Activated T-cell treated with anti-CD3 and anti-CD28 coated beads, Interleukin-2, amount 50 U/mL, for 24 hours (primary cell): Measurements from ENCODE around the gene DPF3.

ENCODE experiments used
- DNase-seq: peaks from one replicate; pipeline ENCODE4 v3.0.0-alpha.2; 2020
- H3K27ac Mint-ChIP-seq: 2 replicates; pipeline ENCODE4 v1.8.0; 2020; ENCODE audit warnings: mild to moderate bottlenecking, mixed read lengths
- H3K27me3 Mint-ChIP-seq: 2 replicates; pipeline ENCODE4 v1.8.0; 2020; ENCODE audit warnings: mixed read lengths
- H3K36me3 Mint-ChIP-seq: 2 replicates; pipeline ENCODE4 v1.8.0; 2020; ENCODE audit warnings: low read depth, mixed read lengths
- H3K4me1 Mint-ChIP-seq: 2 replicates; pipeline ENCODE4 v1.8.0; 2020; ENCODE audit warnings: low read depth, mixed read lengths
- H3K4me3 Mint-ChIP-seq: 2 replicates; pipeline ENCODE4 v1.8.0; 2020; ENCODE audit warnings: mild to moderate bottlenecking, moderate library complexity, mixed read lengths
- H3K9me3 Mint-ChIP-seq: 2 replicates; pipeline ENCODE4 v1.8.0; 2020; ENCODE audit warnings: mixed read lengths

The DPF3 gene

DNA sequence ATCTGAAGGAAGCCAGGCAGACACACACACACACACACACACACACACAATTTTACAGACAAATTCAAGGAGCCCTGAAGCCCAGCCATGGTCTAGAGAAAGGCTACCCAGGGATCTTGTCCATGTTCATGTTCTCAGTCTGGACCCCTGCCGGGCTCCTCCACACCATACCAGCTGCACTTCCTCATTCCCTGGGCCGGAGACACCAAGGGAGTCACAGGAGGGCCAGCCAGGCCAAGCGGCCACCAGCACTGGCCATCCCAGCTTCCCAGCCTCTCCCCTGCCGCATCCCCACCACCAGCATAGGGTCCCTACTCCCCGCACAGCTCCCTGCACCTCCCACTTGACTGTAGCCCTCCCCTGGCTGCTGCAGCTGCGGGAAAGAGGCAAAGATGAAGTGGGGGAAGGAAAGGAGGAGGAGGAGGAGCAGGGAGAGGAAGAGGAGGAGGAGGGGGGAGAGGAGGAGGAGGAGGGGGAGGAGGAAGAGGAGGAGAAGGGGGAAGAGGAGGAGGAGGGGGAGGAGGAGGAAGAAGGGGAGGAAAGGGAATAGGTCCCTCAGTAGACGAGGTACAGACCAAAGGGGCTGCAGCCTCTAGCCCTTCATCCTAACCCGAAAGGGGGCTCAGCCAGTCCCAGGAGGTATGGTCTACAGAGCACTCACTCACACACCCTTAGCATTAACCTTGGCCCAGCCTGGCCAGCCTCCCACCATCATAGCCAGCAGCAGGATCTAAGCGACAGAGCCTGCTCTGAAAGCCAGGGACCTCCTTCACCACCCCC, 293.2 kb downstream of the DPF3 start:
- no peak for DNase-seq
- Mint-ChIP-seq H3K4me1 (peaks cover 2% of the 10 kb centered on the region), H3K9me3 (no peaks in the 10 kb centered on the region), H3K36me3 (no peaks in the 10 kb centered on the region), H3K4me3 (no peak overlapping the region), H3K27ac (no peak overlapping the region), H3K27me3 (peaks cover 20% of the 10 kb centered on the region)

DNA sequence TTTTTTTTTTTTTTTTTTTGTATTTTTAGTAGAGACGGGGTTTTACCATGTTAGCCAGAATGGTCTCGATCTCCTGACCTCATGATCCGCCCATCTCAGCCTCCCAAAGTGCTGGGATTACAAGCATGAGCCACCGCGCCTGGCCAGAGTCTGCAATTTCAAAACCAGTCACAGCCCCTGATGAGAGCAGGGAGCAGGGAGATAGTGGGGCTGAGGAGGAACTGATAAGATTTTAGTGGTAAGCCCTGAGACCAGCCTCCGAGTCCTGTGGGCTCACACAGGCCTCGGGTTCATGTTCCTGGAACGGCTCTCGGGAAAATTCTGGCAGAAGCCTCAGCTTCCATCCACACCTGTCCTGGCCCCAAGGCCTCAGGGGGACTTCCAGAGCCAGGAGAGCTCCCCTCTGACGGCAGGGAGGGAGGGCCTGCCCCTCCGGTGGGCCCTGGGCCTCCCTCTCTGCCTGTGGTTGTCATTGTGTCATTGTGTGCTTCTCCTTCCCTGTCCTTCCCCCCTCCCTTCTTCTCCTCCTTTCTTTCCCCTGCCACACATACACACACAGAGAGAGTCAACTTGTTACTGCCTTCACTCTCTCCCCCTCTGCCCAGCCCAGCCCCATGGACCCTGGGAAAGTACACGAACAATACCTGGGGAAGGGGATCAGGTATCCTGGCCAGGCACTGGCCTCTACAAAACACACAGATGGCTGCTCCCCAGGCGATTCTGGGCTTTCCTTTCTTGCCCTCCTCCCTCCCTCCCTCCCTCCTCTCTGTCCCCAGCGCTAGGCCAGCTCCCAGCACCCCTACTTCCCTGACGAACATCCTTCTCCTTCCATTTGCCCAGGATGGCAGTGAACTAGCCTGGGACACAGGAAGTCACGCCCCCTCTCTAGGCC, 294.1 kb downstream of the DPF3 start:
- Mint-ChIP-seq H3K4me3 (no peak overlapping the region), H3K27me3 (peaks cover 28% of the 10 kb centered on the region), H3K9me3 (no peaks in the 10 kb centered on the region), H3K4me1 (peaks cover 11% of the 10 kb centered on the region), H3K27ac (no peak overlapping the region), H3K36me3 (no peaks in the 10 kb centered on the region)
- DNase-seq = no peak

DNA sequence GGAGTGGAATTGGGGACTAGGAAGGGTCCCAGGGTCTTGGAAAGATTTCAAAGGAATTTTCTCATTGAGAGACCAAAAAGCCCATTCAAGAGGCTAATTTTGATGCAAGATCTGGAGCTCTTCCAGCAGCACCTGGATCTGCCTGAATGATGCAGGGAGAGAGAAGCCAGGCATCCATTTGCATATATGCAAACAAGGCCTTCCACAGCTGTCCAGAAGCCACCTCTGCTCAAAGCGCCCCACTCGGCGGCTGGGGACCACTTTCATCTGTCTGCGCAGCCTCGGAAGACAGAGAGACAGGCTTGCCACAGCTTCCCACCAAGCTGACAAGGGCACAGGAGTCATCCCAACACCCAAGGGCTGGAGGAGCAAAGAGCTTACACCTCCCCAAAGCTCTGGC, 295.6 kb downstream of the DPF3 start:
- H3K36me3 Mint-ChIP-seq = no peaks in the 10 kb centered on the region
- no peak for DNase-seq
- H3K27ac Mint-ChIP-seq = no peak overlapping the region
- H3K4me3 Mint-ChIP-seq = no peak overlapping the region
- H3K4me1 Mint-ChIP-seq = peaks cover 26% of the 10 kb centered on the region
- H3K27me3 Mint-ChIP-seq = peaks cover 28% of the 10 kb centered on the region
- no peaks in the 10 kb centered on the region for H3K9me3 Mint-ChIP-seq

DNA sequence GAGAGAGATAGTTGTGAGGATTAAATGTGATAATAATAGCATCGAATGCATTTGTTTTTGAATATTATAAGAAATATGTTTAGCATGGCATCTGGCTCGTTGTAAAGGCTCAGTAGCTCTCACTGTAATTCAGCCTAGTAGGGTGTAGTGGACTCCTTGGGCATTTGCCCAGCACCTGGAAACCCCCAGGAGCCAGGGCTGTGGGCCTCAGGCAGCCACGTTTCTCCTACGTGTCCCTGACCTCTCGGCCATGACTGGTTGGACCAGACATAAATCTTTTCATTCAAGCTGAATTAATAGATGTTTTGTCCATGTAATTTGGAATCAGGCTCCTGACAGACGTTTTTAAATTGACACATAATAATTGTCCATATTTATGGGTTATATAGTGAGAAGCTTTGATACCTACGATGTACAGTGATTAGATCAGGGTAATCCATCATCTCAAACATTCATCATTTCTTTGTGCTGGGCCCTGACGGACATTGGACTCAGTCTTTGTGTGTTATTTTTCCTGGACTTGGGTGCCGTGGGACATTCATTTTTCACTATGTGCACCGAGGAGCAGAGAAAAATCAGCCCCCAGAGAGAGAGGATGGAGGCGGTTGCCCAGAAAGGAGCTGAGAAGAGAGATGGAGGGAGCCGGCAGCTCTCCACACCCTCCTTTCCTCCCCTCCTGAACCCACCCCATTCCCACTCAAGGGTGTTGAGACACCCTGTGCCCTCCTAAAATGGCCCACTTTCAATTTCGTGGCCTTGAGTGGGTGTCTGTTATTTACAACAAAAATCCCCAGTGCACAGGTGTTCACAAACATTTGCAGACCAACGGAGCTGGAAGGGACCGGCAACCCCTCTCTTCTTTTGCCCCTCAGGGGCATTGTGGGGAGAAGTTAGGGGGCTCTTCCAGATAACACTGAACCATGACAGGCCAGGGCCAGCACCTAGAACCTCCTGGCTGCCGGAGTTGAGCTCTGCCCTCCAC, 296.4 kb downstream of the DPF3 start:
- peaks cover 33% of the 10 kb centered on the region for H3K27me3 Mint-ChIP-seq
- no peak for DNase-seq
- no peak overlapping the region for H3K27ac Mint-ChIP-seq
- H3K4me1 Mint-ChIP-seq = peaks cover 30% of the 10 kb centered on the region
- H3K9me3 Mint-ChIP-seq = no peaks in the 10 kb centered on the region
- no peaks in the 10 kb centered on the region for H3K36me3 Mint-ChIP-seq
- H3K4me3 Mint-ChIP-seq = no peak overlapping the region

DNA sequence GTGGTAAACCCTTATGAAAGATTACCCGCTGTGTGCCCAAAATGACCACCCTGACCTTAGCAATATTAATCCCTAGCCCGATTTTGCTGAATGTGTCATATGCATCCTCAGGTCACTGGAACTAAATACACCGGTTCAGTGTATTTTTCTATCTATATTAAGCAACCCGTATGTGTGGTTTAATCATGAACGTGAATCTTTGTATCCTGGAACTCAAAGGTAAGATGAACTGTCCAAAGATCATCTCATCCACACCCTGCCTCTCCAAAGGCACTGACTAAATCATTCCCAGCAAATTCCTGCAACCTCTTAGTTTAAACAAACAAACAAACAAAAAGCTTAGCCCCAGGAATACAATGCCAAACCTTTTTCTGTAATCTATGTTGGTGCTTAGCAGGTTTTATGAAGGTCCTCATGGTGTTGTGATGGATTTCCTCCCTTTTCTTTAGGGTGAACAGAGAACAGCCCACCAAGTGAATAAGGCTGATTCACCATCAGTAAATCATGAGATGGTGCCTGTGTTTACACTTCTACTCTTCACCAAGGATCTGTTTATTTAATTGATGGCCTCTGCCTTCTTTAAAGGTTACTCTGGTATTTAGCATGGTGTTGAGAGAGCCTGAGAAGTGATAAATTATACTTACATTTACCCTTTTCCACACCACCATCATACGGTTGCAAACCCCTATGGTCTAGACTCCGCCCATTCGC, 298.6 kb downstream of the DPF3 start:
- Mint-ChIP-seq H3K9me3 (no peaks in the 10 kb centered on the region), H3K27me3 (peaks cover 42% of the 10 kb centered on the region), H3K36me3 (no peaks in the 10 kb centered on the region), H3K4me1 (peaks cover 43% of the 10 kb centered on the region), H3K27ac (no peak overlapping the region), H3K4me3 (no peak overlapping the region)
- DNase-seq = no peak

DNA sequence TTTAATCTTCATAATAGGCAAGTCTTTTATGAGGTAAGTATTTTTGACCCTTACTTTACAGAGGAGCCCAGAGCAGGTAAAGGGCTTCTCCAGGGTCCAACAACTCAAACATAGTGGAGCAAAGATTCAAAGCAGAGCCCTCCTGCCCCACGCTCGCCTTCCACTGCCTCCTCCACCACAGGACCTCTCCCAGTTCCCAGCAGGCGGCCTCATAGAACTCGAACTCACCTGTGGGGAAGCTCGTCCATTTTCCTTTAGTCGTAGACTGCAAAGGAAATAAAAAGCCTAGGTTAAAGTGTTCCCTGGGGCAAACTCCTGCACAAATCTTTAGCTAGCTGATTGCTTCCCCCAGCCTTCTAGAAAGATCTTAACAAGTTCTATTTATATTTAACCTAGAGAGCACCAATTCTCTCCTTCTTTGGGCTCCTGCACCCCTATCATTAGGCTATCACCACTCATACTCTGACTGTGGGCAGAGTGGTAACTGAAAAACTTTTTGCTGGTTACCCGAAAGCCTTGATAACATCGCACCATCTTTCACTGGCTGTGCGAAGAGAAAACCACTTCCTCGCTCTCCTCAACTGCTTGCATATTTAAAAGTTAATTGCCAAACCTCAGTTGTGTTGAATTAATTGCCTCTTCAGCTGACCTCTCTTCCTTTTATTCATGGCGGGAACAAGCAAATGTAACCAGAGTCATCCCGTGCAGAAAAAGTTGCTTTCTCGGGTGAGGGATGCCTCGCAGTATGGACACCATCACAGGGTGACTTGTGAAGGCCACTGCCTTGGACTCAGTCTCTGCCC, 299.6 kb downstream of the DPF3 start:
- Mint-ChIP-seq H3K9me3 (no peaks in the 10 kb centered on the region), H3K27me3 (peaks cover 42% of the 10 kb centered on the region), H3K4me3 (peak overlapping the region; percentile 3), H3K27ac (peak overlapping the region; percentile 67), H3K36me3 (no peaks in the 10 kb centered on the region), H3K4me1 (peaks cover 48% of the 10 kb centered on the region)
- DNase-seq = no peak

DNA sequence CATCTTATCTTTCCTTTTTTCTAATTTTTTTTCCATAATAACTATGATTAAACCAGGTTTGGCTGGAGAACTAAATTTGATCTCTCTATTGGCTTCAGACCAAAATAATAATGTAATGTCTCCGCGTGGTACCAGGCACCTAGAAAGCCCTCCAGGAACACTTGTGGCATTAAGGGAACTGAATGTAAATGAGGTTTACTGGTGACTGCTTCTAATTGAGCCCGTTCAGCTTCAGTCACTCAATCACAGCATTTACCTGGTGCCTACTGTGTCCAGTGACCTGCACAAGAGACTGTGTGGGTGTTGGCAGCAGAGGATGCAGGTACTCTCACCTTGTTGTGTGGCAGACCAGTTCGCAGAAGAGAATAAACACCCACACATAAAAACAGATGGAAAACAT, 302.5 kb downstream of the DPF3 start:
- H3K27ac Mint-ChIP-seq = no peak overlapping the region

DNA sequence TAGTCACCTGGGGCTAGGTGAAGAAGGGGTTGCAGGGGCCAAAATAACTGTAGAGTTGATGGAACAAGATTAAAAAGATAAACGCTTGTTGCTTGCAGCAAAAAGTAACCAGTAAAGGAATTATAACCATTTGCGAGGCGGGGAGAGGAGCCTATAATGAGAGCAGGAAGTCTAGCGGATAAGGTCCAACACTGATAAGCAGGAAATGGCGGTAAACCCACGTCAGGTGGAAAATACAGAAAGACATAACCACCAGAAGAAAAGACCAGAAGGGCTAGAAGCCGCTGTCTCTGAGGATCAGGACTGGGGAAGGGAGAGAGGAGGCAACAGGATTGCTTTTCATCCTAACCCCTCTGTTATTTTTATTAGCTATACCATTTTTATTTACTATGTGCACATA, 303.3 kb downstream of the DPF3 start:
- DNase-seq = no peak
- Mint-ChIP-seq H3K4me1 (peaks cover 44% of the 10 kb centered on the region), H3K27me3 (peaks cover 20% of the 10 kb centered on the region), H3K36me3 (no peaks in the 10 kb centered on the region), H3K27ac (no peak overlapping the region), H3K9me3 (no peaks in the 10 kb centered on the region), H3K4me3 (no peak overlapping the region)

More for the DNA sequence above, 302.5 kb downstream of the DPF3 start:
- Mint-ChIP-seq H3K4me1 (peaks cover 48% of the 10 kb centered on the region), H3K9me3 (no peaks in the 10 kb centered on the region), H3K4me3 (no peak overlapping the region), H3K36me3 (no peaks in the 10 kb centered on the region), H3K27me3 (peaks cover 27% of the 10 kb centered on the region)
- no peak for DNase-seq

DNA sequence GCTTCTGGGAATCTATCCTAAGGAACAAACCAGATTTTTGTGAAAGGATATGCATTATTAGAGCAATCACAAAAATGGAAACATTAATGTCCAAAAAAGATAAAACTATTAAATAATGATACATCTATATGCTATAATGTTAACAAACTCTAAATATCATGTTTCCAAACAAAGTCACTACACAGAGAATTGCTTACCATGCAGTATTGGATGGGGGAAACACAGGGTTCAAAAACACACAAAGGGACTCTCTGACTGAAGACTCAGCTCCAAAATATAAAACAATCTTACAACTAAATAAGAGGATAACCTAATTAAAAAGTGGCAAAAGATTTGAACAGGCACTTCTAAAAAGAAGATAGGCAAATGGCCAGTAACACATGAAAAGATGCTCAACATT, 304.2 kb downstream of the DPF3 start:
- no peaks in the 10 kb centered on the region for H3K9me3 Mint-ChIP-seq
- no peak overlapping the region for H3K27ac Mint-ChIP-seq
- H3K4me3 Mint-ChIP-seq = no peak overlapping the region
- peaks cover 14% of the 10 kb centered on the region for H3K27me3 Mint-ChIP-seq
- DNase-seq = no peak
- H3K4me1 Mint-ChIP-seq = peaks cover 35% of the 10 kb centered on the region
- no peaks in the 10 kb centered on the region for H3K36me3 Mint-ChIP-seq

DNA sequence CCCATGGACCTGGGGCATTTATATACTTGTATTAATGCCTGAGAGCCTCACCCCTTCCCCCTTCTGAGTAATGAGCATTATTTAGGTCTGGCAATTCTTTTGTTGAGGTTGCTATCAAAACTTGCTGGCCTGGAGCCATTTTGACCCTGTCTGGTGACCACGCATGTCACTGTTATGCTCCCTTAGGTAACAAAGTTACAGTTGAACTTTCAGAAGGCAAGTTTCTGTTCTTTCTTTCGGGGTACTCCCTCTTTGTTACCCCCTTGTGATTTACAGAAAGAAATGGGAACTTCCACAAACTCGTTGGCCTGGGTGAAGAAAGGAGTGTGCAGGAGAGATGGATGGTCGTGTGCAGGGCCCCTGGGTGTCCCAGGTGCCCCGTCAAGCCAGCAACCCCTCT, 305.4 kb downstream of the DPF3 start:
- no peak overlapping the region for H3K4me3 Mint-ChIP-seq

DNA sequence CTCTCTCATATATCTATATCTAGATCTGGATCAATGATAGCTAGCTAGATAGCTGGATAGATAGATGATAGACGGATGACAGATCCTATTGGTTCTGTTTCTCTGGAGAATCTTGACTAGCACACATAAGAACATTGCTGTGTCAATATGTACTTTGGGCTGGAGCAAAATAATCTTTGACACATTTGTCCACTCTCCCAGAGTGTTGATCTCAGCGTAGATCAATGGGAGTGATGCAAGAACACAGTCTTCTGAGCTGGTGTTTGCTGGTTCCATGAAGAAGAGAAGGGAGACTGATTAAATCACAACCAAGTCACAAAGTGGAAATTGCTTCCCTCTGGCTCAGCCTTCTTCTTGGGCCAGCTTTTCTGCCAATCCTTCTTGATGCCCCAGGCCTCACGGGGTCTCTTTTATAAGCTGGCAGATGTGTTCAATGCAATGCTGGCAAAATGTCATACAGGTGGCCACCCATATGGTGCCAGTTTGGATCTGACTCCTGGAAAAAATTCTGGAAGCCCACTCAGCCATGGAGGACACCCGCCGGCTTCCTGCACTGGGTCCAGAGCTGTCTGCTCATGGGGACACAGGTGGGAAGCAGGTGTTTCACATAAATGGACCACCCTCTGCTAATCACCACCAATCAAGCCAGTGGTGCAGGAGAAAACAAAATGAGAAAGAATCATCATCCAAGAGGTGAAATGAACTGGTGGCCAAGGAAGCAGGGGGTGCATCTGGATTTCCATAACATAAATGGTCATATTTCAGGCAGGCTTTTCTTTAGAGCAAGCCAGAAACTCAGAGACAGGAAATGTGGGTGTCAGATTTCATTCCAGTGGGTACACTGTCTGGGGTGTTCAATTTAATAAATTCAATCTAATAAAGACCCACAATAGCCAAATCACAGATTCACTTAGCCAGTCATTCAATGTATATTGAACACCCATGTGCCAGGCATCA, 310.3 kb downstream of the DPF3 start:
- Mint-ChIP-seq H3K9me3 (no peaks in the 10 kb centered on the region), H3K27ac (no peak overlapping the region), H3K36me3 (no peaks in the 10 kb centered on the region), H3K4me1 (peaks cover 4% of the 10 kb centered on the region), H3K4me3 (no peak overlapping the region), H3K27me3 (peaks cover 3% of the 10 kb centered on the region)
- no peak for DNase-seq

More for the DNA sequence above, 305.4 kb downstream of the DPF3 start:
- peaks cover 24% of the 10 kb centered on the region for H3K4me1 Mint-ChIP-seq
- DNase-seq = no peak
- peaks cover 17% of the 10 kb centered on the region for H3K27me3 Mint-ChIP-seq
- H3K36me3 Mint-ChIP-seq = no peaks in the 10 kb centered on the region
- H3K9me3 Mint-ChIP-seq = no peaks in the 10 kb centered on the region
- no peak overlapping the region for H3K27ac Mint-ChIP-seq

DNA sequence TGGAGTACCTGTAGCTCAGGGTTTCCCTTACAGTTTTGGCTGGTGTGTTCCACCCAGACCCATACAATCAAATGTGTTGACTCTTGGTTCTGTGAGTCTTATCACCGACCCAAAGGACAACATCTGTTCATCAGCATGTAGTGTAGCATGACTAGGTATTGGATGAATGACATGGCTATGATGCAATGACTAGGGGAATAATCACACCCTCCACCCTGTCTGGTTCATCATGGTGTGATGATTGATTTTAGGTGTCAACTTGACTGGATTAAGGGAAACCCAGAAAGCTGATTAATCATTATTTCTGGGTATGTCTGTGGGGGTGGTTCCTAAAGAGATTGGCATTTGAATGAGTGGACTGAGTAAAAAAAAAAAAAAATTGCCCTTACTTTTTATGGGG, 311.3 kb downstream of the DPF3 start:
- H3K9me3 Mint-ChIP-seq = no peaks in the 10 kb centered on the region
- no peak for DNase-seq
- no peak overlapping the region for H3K27ac Mint-ChIP-seq
- no peaks in the 10 kb centered on the region for H3K36me3 Mint-ChIP-seq
- peaks cover 3% of the 10 kb centered on the region for H3K27me3 Mint-ChIP-seq
- H3K4me1 Mint-ChIP-seq = peaks cover 4% of the 10 kb centered on the region
- H3K4me3 Mint-ChIP-seq = no peak overlapping the region
